ENCODE measurements around the gene ZFPM1. TPM values are rescaled to one million over a fixed set of nuclear protein-coding genes. Genes with fewer than 3 reads are reported as not detected.

The ZFPM1 gene
- total RNA-seq, 1 donor from 2014 or later, result 5.6 TPM

- DNase-seq, result no peak
- H3K27ac ChIP-seq, result no peak overlapping the region
- no peaks in the 10 kb centered on the region for H3K4me1 ChIP-seq
- peaks cover 14% of the 10 kb centered on the region for H3K9me3 ChIP-seq
- H3K36me3 ChIP-seq, result no peaks in the 10 kb centered on the region
- intact Hi-C loops (cut with DNase I), result no loop called here
- no peak for TF ChIP-seq CTCF (IDR thresholded peaks at IDR 0.05)
- no peak for ATAC-seq
- no peak overlapping the region for H3K4me3 ChIP-seq
- peaks cover 37% of the 10 kb centered on the region for H3K27me3 ChIP-seq (ENCODE audit: low read depth)
These were observed 92.7 kb downstream of the ZFPM1 start for GRCh38 chr16:88545781-88546180.

- ATAC-seq (peak in 1 of 2 donors; percentile 9), DNase-seq (no peak)
- Histone ChIP-seq H3K4me1 (no peaks in the 10 kb centered on the region), H3K36me3 (no peaks in the 10 kb centered on the region), H3K4me3 (no peak overlapping the region), H3K9me3 (peaks cover 8% of the 10 kb centered on the region), H3K27me3 (ENCODE audit: low read depth) (peaks cover 30% of the 10 kb centered on the region), H3K27ac (no peak overlapping the region)
- intact Hi-C loops (cut with DNase I), result no loop called here
- no peak for TF ChIP-seq CTCF (IDR thresholded peaks at IDR 0.05)
These were observed 95.2 kb downstream of the ZFPM1 start for GRCh38 chr16:88548131-88548874.

- intact Hi-C loops (cut with DNase I), result no loop called here
- ATAC-seq, result no peak
- no peak for DNase-seq
- Histone ChIP-seq H3K9me3 (peaks cover 1% of the 10 kb centered on the region), H3K4me1 (no peaks in the 10 kb centered on the region), H3K4me3 (no peak overlapping the region), H3K27ac (no peak overlapping the region), H3K36me3 (no peaks in the 10 kb centered on the region), H3K27me3 (ENCODE audit: low read depth) (peaks cover 30% of the 10 kb centered on the region)
- TF ChIP-seq CTCF (IDR thresholded peaks at IDR 0.05), result no peak
These were observed 95.9 kb downstream of the ZFPM1 start for GRCh38 chr16:88548985-88549384.

GRCh38 chr16:88549671-88550245 is 96.7 kb downstream of the ZFPM1 start:
- Histone ChIP-seq H3K9me3 (no peaks in the 10 kb centered on the region), H3K27me3 (ENCODE audit: low read depth) (peaks cover 33% of the 10 kb centered on the region), H3K27ac (no peak overlapping the region), H3K4me3 (no peak overlapping the region), H3K4me1 (no peaks in the 10 kb centered on the region), H3K36me3 (no peaks in the 10 kb centered on the region)
- TF ChIP-seq CTCF (IDR thresholded peaks at IDR 0.05), result no peak
- no peak for ATAC-seq
- intact Hi-C loops (cut with DNase I), result no loop called here
- no peak for DNase-seq

GRCh38 chr16:88550246-88550661 is 97.2 kb downstream of the ZFPM1 start:
- H3K36me3 ChIP-seq, result no peaks in the 10 kb centered on the region
- H3K27me3 ChIP-seq (ENCODE audit: low read depth), result peaks cover 31% of the 10 kb centered on the region
- H3K4me1 ChIP-seq, result no peaks in the 10 kb centered on the region
- DNase-seq (no peak), ATAC-seq (peak in 1 of 2 donors; percentile 11)
- intact Hi-C loops (cut with DNase I), result no loop called here
- TF ChIP-seq CTCF (IDR thresholded peaks at IDR 0.05), result no peak
- no peaks in the 10 kb centered on the region for H3K9me3 ChIP-seq
- no peak overlapping the region for H3K27ac ChIP-seq
- H3K4me3 ChIP-seq, result no peak overlapping the region

Measured in lower lobe of right lung (tissue), 2 donors.